ENCODE results near the gene ACADVL. TPM values are rescaled to one million over a fixed set of nuclear protein-coding genes. Genes with fewer than 3 reads are reported as not detected.

The ACADVL gene
- total RNA-seq, 1 experiment from 2014 or later: 245 TPM

GRCh38 chr17:7184647-7185046 is 35.1 kb upstream of the ACADVL start:
- H3K4me1 ChIP-seq (ENCODE audit: low read length): no peaks in the 10 kb centered on the region
- no peaks in the 10 kb centered on the region for H3K9me2 ChIP-seq (replicated peaks; ENCODE audit: insufficient read depth, low read length)
- no peaks in the 10 kb centered on the region for H4K20me1 ChIP-seq (ENCODE audit: insufficient read depth, low read depth, low read length)
- no peaks in the 10 kb centered on the region for H3K79me2 ChIP-seq (ENCODE audit: low read length)
- no peak overlapping the region for H3K4me3 ChIP-seq (ENCODE audit: low read length)
- no peak overlapping the region for H3K9ac ChIP-seq (ENCODE audit: low read length)
- DNase-seq: no peak
- H3K4me2 ChIP-seq (ENCODE audit: low read depth, low read length, poor library complexity, severe bottlenecking): no peak overlapping the region
- H3K9me3 ChIP-seq (ENCODE audit: low read length): no peaks in the 10 kb centered on the region
- no peak overlapping the region for H2AFZ ChIP-seq (ENCODE audit: low read length)
- no peaks in the 10 kb centered on the region for H3K36me3 ChIP-seq (ENCODE audit: insufficient read depth, low read length)
- no peak overlapping the region for H3K27ac ChIP-seq (ENCODE audit: low read length)
- H3K27me3 ChIP-seq (ENCODE audit: low read length): no peaks in the 10 kb centered on the region

DNA sequence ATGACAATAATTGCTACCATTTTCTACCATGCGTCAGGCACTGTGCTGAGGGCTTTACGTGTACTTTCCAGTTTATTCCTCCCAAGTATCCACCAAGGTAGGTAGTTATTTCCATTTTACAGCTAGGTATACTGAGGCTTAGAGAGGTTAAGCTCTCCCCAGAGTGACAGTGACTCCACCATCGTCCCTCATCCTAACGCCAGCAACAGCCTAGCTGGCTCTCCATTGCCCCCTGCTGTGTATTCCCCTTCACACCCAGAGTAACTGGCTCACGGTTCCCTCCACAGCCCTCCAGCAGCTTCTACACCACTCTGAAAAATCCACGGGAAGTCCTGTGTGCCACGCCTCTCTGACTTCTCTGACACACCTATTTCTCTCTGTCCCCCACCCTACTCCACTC is 33.5 kb upstream of the ACADVL start:
- DNase-seq: peak; percentile 72

GRCh38 chr17:7190276-7190917 is 29.3 kb upstream of the ACADVL start:
- no peak overlapping the region for H3K27ac ChIP-seq (ENCODE audit: low read length)
- no peaks in the 10 kb centered on the region for H3K79me2 ChIP-seq (ENCODE audit: low read length)
- no peaks in the 10 kb centered on the region for H4K20me1 ChIP-seq (ENCODE audit: insufficient read depth, low read depth, low read length)
- no peak for DNase-seq
- no peak overlapping the region for H3K4me2 ChIP-seq (ENCODE audit: low read depth, low read length, poor library complexity, severe bottlenecking)
- no peaks in the 10 kb centered on the region for H3K36me3 ChIP-seq (ENCODE audit: insufficient read depth, low read length)
- H2AFZ ChIP-seq (ENCODE audit: low read length): no peak overlapping the region
- no peak overlapping the region for H3K9ac ChIP-seq (ENCODE audit: low read length)
- no peak overlapping the region for H3K4me3 ChIP-seq (ENCODE audit: low read length)
- H3K9me2 ChIP-seq (replicated peaks; ENCODE audit: insufficient read depth, low read length): no peaks in the 10 kb centered on the region
- H3K27me3 ChIP-seq (ENCODE audit: low read length): no peaks in the 10 kb centered on the region
- no peaks in the 10 kb centered on the region for H3K9me3 ChIP-seq (ENCODE audit: low read length)
- H3K4me1 ChIP-seq (ENCODE audit: low read length): no peaks in the 10 kb centered on the region

More for the DNA sequence above, 33.5 kb upstream of the ACADVL start:
- Histone ChIP-seq H3K79me2 (ENCODE audit: low read length) (no peaks in the 10 kb centered on the region), H3K36me3 (ENCODE audit: insufficient read depth, low read length) (no peaks in the 10 kb centered on the region), H3K4me3 (ENCODE audit: low read length) (no peak overlapping the region), H4K20me1 (ENCODE audit: insufficient read depth, low read depth, low read length) (no peaks in the 10 kb centered on the region), H3K27ac (ENCODE audit: low read length) (no peak overlapping the region), H2AFZ (ENCODE audit: low read length) (no peak overlapping the region), H3K27me3 (ENCODE audit: low read length) (no peaks in the 10 kb centered on the region), H3K9me2 (replicated peaks; ENCODE audit: insufficient read depth, low read length) (no peaks in the 10 kb centered on the region), H3K4me1 (ENCODE audit: low read length) (no peaks in the 10 kb centered on the region), H3K9me3 (ENCODE audit: low read length) (no peaks in the 10 kb centered on the region), H3K4me2 (ENCODE audit: low read depth, low read length, poor library complexity, severe bottlenecking) (no peak overlapping the region), H3K9ac (ENCODE audit: low read length) (no peak overlapping the region)

- H3K36me3 ChIP-seq (ENCODE audit: insufficient read depth, low read length): no peaks in the 10 kb centered on the region
- no peak for DNase-seq
These were observed 28.7 kb upstream of the ACADVL start for GRCh38 chr17:7191069-7191468.

GRCh38 chr17:7191571-7192270 is 28.0 kb upstream of the ACADVL start:
- no peaks in the 10 kb centered on the region for H3K27me3 ChIP-seq (ENCODE audit: low read length)
- no peaks in the 10 kb centered on the region for H3K36me3 ChIP-seq (ENCODE audit: insufficient read depth, low read length)
- no peak overlapping the region for H3K4me3 ChIP-seq (ENCODE audit: low read length)
- no peaks in the 10 kb centered on the region for H3K9me2 ChIP-seq (replicated peaks; ENCODE audit: insufficient read depth, low read length)
- no peak overlapping the region for H2AFZ ChIP-seq (ENCODE audit: low read length)
- no peak overlapping the region for H3K27ac ChIP-seq (ENCODE audit: low read length)
- H3K4me1 ChIP-seq (ENCODE audit: low read length): no peaks in the 10 kb centered on the region
- H4K20me1 ChIP-seq (ENCODE audit: insufficient read depth, low read depth, low read length): no peaks in the 10 kb centered on the region
- H3K9ac ChIP-seq (ENCODE audit: low read length): no peak overlapping the region
- no peaks in the 10 kb centered on the region for H3K9me3 ChIP-seq (ENCODE audit: low read length)
- H3K4me2 ChIP-seq (ENCODE audit: low read depth, low read length, poor library complexity, severe bottlenecking): no peak overlapping the region
- H3K79me2 ChIP-seq (ENCODE audit: low read length): no peaks in the 10 kb centered on the region
- peak; percentile 71 for DNase-seq

More at GRCh38 chr17:7191069-7191468, 28.7 kb upstream of the ACADVL start:
- Histone ChIP-seq H3K4me3 (ENCODE audit: low read length) (no peak overlapping the region), H3K27me3 (ENCODE audit: low read length) (no peaks in the 10 kb centered on the region), H3K4me2 (ENCODE audit: low read depth, low read length, poor library complexity, severe bottlenecking) (no peak overlapping the region), H4K20me1 (ENCODE audit: insufficient read depth, low read depth, low read length) (no peaks in the 10 kb centered on the region), H3K9me3 (ENCODE audit: low read length) (no peaks in the 10 kb centered on the region), H3K79me2 (ENCODE audit: low read length) (no peaks in the 10 kb centered on the region), H3K9ac (ENCODE audit: low read length) (no peak overlapping the region), H3K9me2 (replicated peaks; ENCODE audit: insufficient read depth, low read length) (no peaks in the 10 kb centered on the region), H2AFZ (ENCODE audit: low read length) (no peak overlapping the region), H3K27ac (ENCODE audit: low read length) (no peak overlapping the region), H3K4me1 (ENCODE audit: low read length) (no peaks in the 10 kb centered on the region)

- H3K27me3 ChIP-seq (ENCODE audit: low read length): no peaks in the 10 kb centered on the region
- H3K9me2 ChIP-seq (replicated peaks; ENCODE audit: insufficient read depth, low read length): no peaks in the 10 kb centered on the region
- H3K27ac ChIP-seq (ENCODE audit: low read length): no peak overlapping the region
- H3K9ac ChIP-seq (ENCODE audit: low read length): no peak overlapping the region
- no peaks in the 10 kb centered on the region for H3K9me3 ChIP-seq (ENCODE audit: low read length)
- no peaks in the 10 kb centered on the region for H3K4me1 ChIP-seq (ENCODE audit: low read length)
- no peaks in the 10 kb centered on the region for H3K79me2 ChIP-seq (ENCODE audit: low read length)
- H4K20me1 ChIP-seq (ENCODE audit: insufficient read depth, low read depth, low read length): no peaks in the 10 kb centered on the region
- H3K36me3 ChIP-seq (ENCODE audit: insufficient read depth, low read length): no peaks in the 10 kb centered on the region
- H3K4me2 ChIP-seq (ENCODE audit: low read depth, low read length, poor library complexity, severe bottlenecking): no peak overlapping the region
- H3K4me3 ChIP-seq (ENCODE audit: low read length): no peak overlapping the region
- H2AFZ ChIP-seq (ENCODE audit: low read length): no peak overlapping the region
- DNase-seq: no peak
These were observed 27.3 kb upstream of the ACADVL start for GRCh38 chr17:7192271-7192937.

DNA sequence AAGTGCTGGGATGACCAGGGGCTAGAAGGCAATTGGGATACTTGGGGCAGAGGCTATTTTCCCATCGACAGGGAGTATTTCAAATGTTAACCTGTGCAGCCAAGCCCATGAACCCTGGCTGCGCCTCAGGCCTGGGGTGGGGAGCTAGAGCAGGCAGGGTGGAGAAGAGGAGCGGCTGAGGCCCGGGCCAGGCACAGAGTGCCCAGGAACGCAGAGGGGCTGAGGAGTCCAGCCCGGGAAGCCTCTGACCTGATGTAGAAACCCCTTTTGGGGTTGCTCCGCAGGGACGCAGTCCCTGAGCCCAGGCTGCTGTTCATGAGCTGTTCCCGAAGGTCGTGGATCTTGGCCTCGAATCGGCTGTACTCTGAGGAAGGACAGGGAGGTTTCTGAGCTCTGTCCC is 23.8 kb upstream of the ACADVL start:
- H3K36me3 ChIP-seq (ENCODE audit: insufficient read depth, low read length): 0 out of 2 replicates have a peak, but pooled peaks cover 3% of the 10 kb centered on the region
- H3K9me3 ChIP-seq (ENCODE audit: low read length): no peaks in the 10 kb centered on the region
- H3K27ac ChIP-seq (ENCODE audit: low read length): no peak overlapping the region
- H3K27me3 ChIP-seq (ENCODE audit: low read length): no peaks in the 10 kb centered on the region
- H3K9me2 ChIP-seq (replicated peaks; ENCODE audit: insufficient read depth, low read length): no peaks in the 10 kb centered on the region
- DNase-seq: no peak
- H2AFZ ChIP-seq (ENCODE audit: low read length): no peak overlapping the region
- no peak overlapping the region for H3K4me3 ChIP-seq (ENCODE audit: low read length)
- no peak overlapping the region for H3K9ac ChIP-seq (ENCODE audit: low read length)
- no peaks in the 10 kb centered on the region for H3K79me2 ChIP-seq (ENCODE audit: low read length)
- no peaks in the 10 kb centered on the region for H3K4me1 ChIP-seq (ENCODE audit: low read length)
- H3K4me2 ChIP-seq (ENCODE audit: low read depth, low read length, poor library complexity, severe bottlenecking): no peak overlapping the region
- H4K20me1 ChIP-seq (ENCODE audit: insufficient read depth, low read depth, low read length): no peaks in the 10 kb centered on the region

GRCh38 chr17:7196651-7197401 is 22.9 kb upstream of the ACADVL start:
- Histone ChIP-seq H3K9me3 (ENCODE audit: low read length) (no peaks in the 10 kb centered on the region), H3K36me3 (ENCODE audit: insufficient read depth, low read length) (peaks cover 3% of the 10 kb centered on the region; the same call in 1 of the 2 replicates), H3K9me2 (replicated peaks; ENCODE audit: insufficient read depth, low read length) (no peaks in the 10 kb centered on the region), H3K27ac (ENCODE audit: low read length) (no peak overlapping the region), H3K79me2 (ENCODE audit: low read length) (no peaks in the 10 kb centered on the region), H4K20me1 (ENCODE audit: insufficient read depth, low read depth, low read length) (no peaks in the 10 kb centered on the region), H2AFZ (ENCODE audit: low read length) (no peak overlapping the region), H3K4me1 (ENCODE audit: low read length) (no peaks in the 10 kb centered on the region), H3K4me3 (ENCODE audit: low read length) (no peak overlapping the region), H3K9ac (ENCODE audit: low read length) (no peak overlapping the region), H3K27me3 (ENCODE audit: low read length) (no peaks in the 10 kb centered on the region), H3K4me2 (ENCODE audit: low read depth, low read length, poor library complexity, severe bottlenecking) (no peak overlapping the region)
- no peak for DNase-seq
